Fibroblast of skin of back (primary cell): ENCODE data around the gene TAF6.

Experiments used
- DNase-seq: peaks from one replicate; pipeline ENCODE4 v3.0.0-alpha.2; 2013

The TAF6 gene

GRCh38 chr7:100120733-100121036, 1.5 kb upstream of the TAF6 start:
- DNase-seq: no peak

GRCh38 chr7:100119970-100120732, 993 bp upstream of the TAF6 start:
- peak; percentile 71 for DNase-seq

GRCh38 chr7:100118388-100119071, 628 bp downstream of the TAF6 start:
- DNase-seq: no peak

- no peak for DNase-seq
Measured at GRCh38 chr7:100115026-100115425, 4.1 kb downstream of the TAF6 start.

GRCh38 chr7:100111914-100112313, 7.2 kb downstream of the TAF6 start:
- DNase-seq: no peak

GRCh38 chr7:100111156-100111555, 8.0 kb downstream of the TAF6 start:
- DNase-seq: no peak

GRCh38 chr7:100109521-100110163, 9.5 kb downstream of the TAF6 start:
- no peak for DNase-seq

GRCh38 chr7:100107890-100108289, 11.3 kb downstream of the TAF6 start:
- DNase-seq: no peak

- DNase-seq: no peak
Measured at GRCh38 chr7:100107125-100107737, 11.9 kb downstream of the TAF6 start.

GRCh38 chr7:100106633-100107032, 12.5 kb downstream of the TAF6 start:
- DNase-seq: no peak

- DNase-seq: no peak
Measured at GRCh38 chr7:100105534-100105933, 13.6 kb downstream of the TAF6 start.

- DNase-seq: no peak
Measured at GRCh38 chr7:100102950-100103840, 16.0 kb downstream of the TAF6 start.

- DNase-seq: peak; percentile 100
Measured at GRCh38 chr7:100101016-100101862, 17.9 kb downstream of the TAF6 start, which contains the start of the genes AP4M1 and MCM7. Gene AP4M1 (plus strand): TSS chr7:100101643. CDS start chr7:100101715, 72 bp downstream. Gene MCM7 (minus strand): TSS chr7:100101397. CDS start chr7:100101294, 103 bp downstream.

GRCh38 chr7:100100420-100101015, 18.6 kb downstream of the TAF6 start:
- peak; percentile 98 for DNase-seq

GRCh38 chr7:100099452-100099851, 19.7 kb downstream of the TAF6 start:
- no peak for DNase-seq

GRCh38 chr7:100098913-100099312, 20.2 kb downstream of the TAF6 start:
- no peak for DNase-seq

GRCh38 chr7:100095704-100096103, 23.5 kb downstream of the TAF6 start:
- no peak for DNase-seq

GRCh38 chr7:100095289-100095688, 23.9 kb downstream of the TAF6 start:
- no peak for DNase-seq

- DNase-seq: no peak
Measured at GRCh38 chr7:100093925-100094486, 25.2 kb downstream of the TAF6 start.

- DNase-seq: no peak
Measured at GRCh38 chr7:100093498-100093897, 25.7 kb downstream of the TAF6 start.
